T-helper 1 cell treated with Interleukin-12 subunit alpha and Interleukin-12 subunit beta and Interleukin-4 antibody, amounts not matched to agents 30 μg/mL and 1 μg/mL, for 36 hours (primary cell): Measurements from ENCODE around the gene BCL2L13.
A peak's percentile ranks its signal among the peaks of the same experiment; 100 is the strongest.
"Not testable (repeated sequence)": the region's sequence is repeated elsewhere in the genome, so short reads cannot be mapped to it uniquely, and the experiment has no call there.

ENCODE experiments used
- H3K27ac Mint-ChIP-seq: one replicate; pipeline ENCODE4 v1.8.0; 2021; ENCODE audit warnings: mild to moderate bottlenecking, mixed read lengths
- H3K27me3 Mint-ChIP-seq: one replicate; pipeline ENCODE4 v1.8.0; 2021; ENCODE audit warnings: low read depth, mixed read lengths
- H3K36me3 Mint-ChIP-seq: one replicate; pipeline ENCODE4 v1.8.0; 2021; ENCODE audit warnings: low read depth, mixed read lengths
- H3K4me1 Mint-ChIP-seq: one replicate; pipeline ENCODE4 v1.8.0; 2021; ENCODE audit warnings: low read depth, mixed read lengths
- H3K4me3 Mint-ChIP-seq: one replicate; pipeline ENCODE4 v1.8.0; 2021; ENCODE audit warnings: mild to moderate bottlenecking, moderate library complexity, mixed read lengths
- H3K9me3 Mint-ChIP-seq: one replicate; pipeline ENCODE4 v1.8.0; 2021; ENCODE audit warnings: mixed read lengths

BCL2L13 gene

GRCh38 chr22:17628406-17629172 lies 10.0 kb upstream of the BCL2L13 start, which contains the start of gene ATP6V1E1:
Gene ATP6V1E1 (minus strand): TSS chr22:17628749. CDS start chr22:17628635, 114 bp downstream.
- peak within 1 kb of the TSS; percentile 98 for H3K4me3 Mint-ChIP-seq
- peaks cover 10% of the 10 kb centered on the region for H3K4me1 Mint-ChIP-seq
- H3K27me3 Mint-ChIP-seq = no peaks in the 10 kb centered on the region
- peak within 1 kb of the TSS; percentile 93 for H3K27ac Mint-ChIP-seq
- no peaks in the 10 kb centered on the region for H3K9me3 Mint-ChIP-seq
- peaks cover 1% of the 10 kb centered on the region for H3K36me3 Mint-ChIP-seq

GRCh38 chr22:17629173-17629489 lies 9.4 kb upstream of the BCL2L13 start:
- Mint-ChIP-seq H3K36me3 (peaks cover 1% of the 10 kb centered on the region), H3K27ac (peak overlapping the region; percentile 93), H3K4me1 (peaks cover 6% of the 10 kb centered on the region), H3K9me3 (no peaks in the 10 kb centered on the region), H3K27me3 (no peaks in the 10 kb centered on the region), H3K4me3 (peak overlapping the region; percentile 98)

- peak overlapping the region; percentile 98 for H3K4me3 Mint-ChIP-seq
- H3K4me1 Mint-ChIP-seq = peaks cover 6% of the 10 kb centered on the region
- H3K27me3 Mint-ChIP-seq = no peaks in the 10 kb centered on the region
- peak overlapping the region; percentile 31 for H3K27ac Mint-ChIP-seq
- no peaks in the 10 kb centered on the region for H3K9me3 Mint-ChIP-seq
- peaks cover under 1% of the 10 kb centered on the region for H3K36me3 Mint-ChIP-seq
Measured at GRCh38 chr22:17629641-17630040, 8.9 kb upstream of the BCL2L13 start.

- no peak overlapping the region for H3K4me3 Mint-ChIP-seq
- no peak overlapping the region for H3K27ac Mint-ChIP-seq
- H3K9me3 Mint-ChIP-seq = no peaks in the 10 kb centered on the region
- no peaks in the 10 kb centered on the region for H3K36me3 Mint-ChIP-seq
- H3K27me3 Mint-ChIP-seq = no peaks in the 10 kb centered on the region
- H3K4me1 Mint-ChIP-seq = peaks cover 6% of the 10 kb centered on the region
Measured at GRCh38 chr22:17631076-17631565, 7.4 kb upstream of the BCL2L13 start.

GRCh38 chr22:17633217-17633997 lies 5.2 kb upstream of the BCL2L13 start:
- Mint-ChIP-seq H3K9me3 (no peaks in the 10 kb centered on the region), H3K4me3 (no peak overlapping the region), H3K27me3 (no peaks in the 10 kb centered on the region), H3K27ac (no peak overlapping the region), H3K4me1 (peaks cover 15% of the 10 kb centered on the region), H3K36me3 (peaks cover 3% of the 10 kb centered on the region)

- Mint-ChIP-seq H3K36me3 (peaks cover 6% of the 10 kb centered on the region), H3K27ac (no peak overlapping the region), H3K9me3 (no peaks in the 10 kb centered on the region), H3K4me1 (peaks cover 12% of the 10 kb centered on the region), H3K27me3 (no peaks in the 10 kb centered on the region), H3K4me3 (no peak overlapping the region)
Measured at GRCh38 chr22:17633998-17634323, 4.6 kb upstream of the BCL2L13 start.

GRCh38 chr22:17634696-17635095 lies 3.9 kb upstream of the BCL2L13 start:
- Mint-ChIP-seq H3K9me3 (no peaks in the 10 kb centered on the region), H3K4me3 (no peak overlapping the region), H3K36me3 (peaks cover 6% of the 10 kb centered on the region), H3K4me1 (peaks cover 16% of the 10 kb centered on the region), H3K27me3 (no peaks in the 10 kb centered on the region), H3K27ac (no peak overlapping the region)

- not testable (repeated sequence) for H3K27ac Mint-ChIP-seq, H3K9me3 Mint-ChIP-seq, H3K4me3 Mint-ChIP-seq, H3K27me3 Mint-ChIP-seq
- Mint-ChIP-seq H3K4me1 (peaks cover 23% of the 10 kb centered on the region), H3K36me3 (peaks cover 11% of the 10 kb centered on the region)
Measured at GRCh38 chr22:17636850-17637249, 1.7 kb upstream of the BCL2L13 start.

- H3K27ac Mint-ChIP-seq = peak overlapping the region; percentile 99
- H3K4me3 Mint-ChIP-seq = peak overlapping the region; percentile 94
- no peaks in the 10 kb centered on the region for H3K27me3 Mint-ChIP-seq
- H3K9me3 Mint-ChIP-seq = no peaks in the 10 kb centered on the region
- peaks cover 23% of the 10 kb centered on the region for H3K4me1 Mint-ChIP-seq
- H3K36me3 Mint-ChIP-seq = peaks cover 11% of the 10 kb centered on the region
Measured at GRCh38 chr22:17637490-17638181, 921 bp upstream of the BCL2L13 start.

GRCh38 chr22:17638182-17638431 lies 450 bp upstream of the BCL2L13 start:
- peaks cover 11% of the 10 kb centered on the region for H3K36me3 Mint-ChIP-seq
- peak overlapping the region; percentile 94 for H3K4me3 Mint-ChIP-seq
- H3K27ac Mint-ChIP-seq = peak overlapping the region; percentile 99
- H3K27me3 Mint-ChIP-seq = no peaks in the 10 kb centered on the region
- no peaks in the 10 kb centered on the region for H3K9me3 Mint-ChIP-seq
- H3K4me1 Mint-ChIP-seq = peaks cover 24% of the 10 kb centered on the region

- H3K36me3 Mint-ChIP-seq = peaks cover 11% of the 10 kb centered on the region
- H3K4me1 Mint-ChIP-seq = peaks cover 24% of the 10 kb centered on the region
- H3K9me3 Mint-ChIP-seq = no peaks in the 10 kb centered on the region
- no peaks in the 10 kb centered on the region for H3K27me3 Mint-ChIP-seq
- peak overlapping the region; percentile 99 for H3K27ac Mint-ChIP-seq
- H3K4me3 Mint-ChIP-seq = peak overlapping the region; percentile 94
Measured at GRCh38 chr22:17639247-17639741, 737 bp downstream of the BCL2L13 start.

GRCh38 chr22:17641269-17641668 lies 2.7 kb downstream of the BCL2L13 start:
- H3K27me3 Mint-ChIP-seq = no peaks in the 10 kb centered on the region
- H3K9me3 Mint-ChIP-seq = no peaks in the 10 kb centered on the region
- peaks cover 11% of the 10 kb centered on the region for H3K36me3 Mint-ChIP-seq
- H3K4me3 Mint-ChIP-seq = no peak overlapping the region
- peak overlapping the region; percentile 20 for H3K27ac Mint-ChIP-seq
- peaks cover 24% of the 10 kb centered on the region for H3K4me1 Mint-ChIP-seq

- not testable (repeated sequence) for H3K9me3 Mint-ChIP-seq, H3K27me3 Mint-ChIP-seq, H3K27ac Mint-ChIP-seq, H3K4me3 Mint-ChIP-seq
- H3K4me1 Mint-ChIP-seq = peaks cover 24% of the 10 kb centered on the region
- H3K36me3 Mint-ChIP-seq = peaks cover 11% of the 10 kb centered on the region
Measured at GRCh38 chr22:17642357-17642756, 3.8 kb downstream of the BCL2L13 start.

- no peaks in the 10 kb centered on the region for H3K9me3 Mint-ChIP-seq
- no peak overlapping the region for H3K4me3 Mint-ChIP-seq
- H3K4me1 Mint-ChIP-seq = peaks cover 1% of the 10 kb centered on the region
- no peaks in the 10 kb centered on the region for H3K27me3 Mint-ChIP-seq
- H3K27ac Mint-ChIP-seq = no peak overlapping the region
- no peaks in the 10 kb centered on the region for H3K36me3 Mint-ChIP-seq
Measured at GRCh38 chr22:17647452-17647851, 8.9 kb downstream of the BCL2L13 start.

GRCh38 chr22:17647991-17648390 lies 9.4 kb downstream of the BCL2L13 start:
- H3K4me3 Mint-ChIP-seq = no peak overlapping the region

More at GRCh38 chr22:17647991-17648390, 9.4 kb downstream of the BCL2L13 start:
- H3K27me3 Mint-ChIP-seq = no peaks in the 10 kb centered on the region
- H3K9me3 Mint-ChIP-seq = no peaks in the 10 kb centered on the region
- no peak overlapping the region for H3K27ac Mint-ChIP-seq
- H3K4me1 Mint-ChIP-seq = no peaks in the 10 kb centered on the region
- peaks cover under 1% of the 10 kb centered on the region for H3K36me3 Mint-ChIP-seq
